ENCODE measurements around the gene ALKAL2.

DNA sequence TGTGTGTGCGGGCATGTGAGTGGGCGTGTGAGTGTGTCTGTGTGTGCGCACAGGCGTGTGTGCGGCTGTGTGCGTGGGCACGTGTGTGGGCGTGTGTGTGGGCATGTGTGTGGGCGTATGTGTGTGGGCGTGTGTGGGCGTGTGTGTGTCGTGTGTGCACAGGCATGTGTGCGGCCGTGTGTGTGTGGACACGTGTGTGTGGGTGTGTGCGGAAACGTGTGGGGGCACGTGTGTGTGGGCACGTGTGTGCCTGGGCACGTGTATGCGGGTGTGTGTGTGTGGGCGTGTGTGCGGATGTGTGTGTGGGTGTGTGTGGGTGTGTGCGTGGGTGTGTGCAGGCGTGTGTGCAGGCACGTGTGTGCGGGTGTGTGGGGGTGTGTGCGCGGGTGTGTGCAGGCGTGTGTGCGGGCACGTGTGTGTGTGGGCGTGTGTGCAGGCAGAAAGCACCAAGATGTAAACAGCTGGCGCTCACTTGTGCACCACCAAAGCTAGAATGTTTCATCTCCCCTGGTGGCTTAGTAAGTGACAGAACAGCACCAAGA, 31.2 kb upstream of the ALKAL2 start:
- TF ChIP-seq TEAD4 (IDR thresholded peaks at IDR 0.05; ENCODE audit: borderline replicate concordance, insufficient read depth) (no peak), CTCF (IDR thresholded peaks at IDR 0.05) (no peak), FOXJ3 (CRISPR knock-in tag; IDR thresholded peaks at IDR 0.05) (no peak), GABPA (IDR thresholded peaks at IDR 0.05; ENCODE audit: low read depth) (no peak), SMC3 (IDR thresholded peaks at IDR 0.05; ENCODE audit: low read depth, low read length) (no peak), JUND (IDR thresholded peaks at IDR 0.05) (no peak), PBX3 (IDR thresholded peaks at IDR 0.05) (no peak), RFX5 (IDR thresholded peaks at IDR 0.05; ENCODE audit: low read length) (no peak), RAD21 (IDR thresholded peaks at IDR 0.05; ENCODE audit: low read length) (no peak), SIN3A (IDR thresholded peaks at IDR 0.05; ENCODE audit: borderline replicate concordance, low read depth, low read length) (no peak)

All from SK-N-SH (cell line).